DMS114 treated with DMSO at 0.1 percent for 48 hours (cell line): ENCODE results near the gene MYF6.

Experiments
- DNase-seq: peaks from one replicate; lab custom pipeline; 2025; ENCODE audit not compliant: unreplicated experiment; lab: John Stamatoyannopoulos, UW

The MYF6 gene

DNA sequence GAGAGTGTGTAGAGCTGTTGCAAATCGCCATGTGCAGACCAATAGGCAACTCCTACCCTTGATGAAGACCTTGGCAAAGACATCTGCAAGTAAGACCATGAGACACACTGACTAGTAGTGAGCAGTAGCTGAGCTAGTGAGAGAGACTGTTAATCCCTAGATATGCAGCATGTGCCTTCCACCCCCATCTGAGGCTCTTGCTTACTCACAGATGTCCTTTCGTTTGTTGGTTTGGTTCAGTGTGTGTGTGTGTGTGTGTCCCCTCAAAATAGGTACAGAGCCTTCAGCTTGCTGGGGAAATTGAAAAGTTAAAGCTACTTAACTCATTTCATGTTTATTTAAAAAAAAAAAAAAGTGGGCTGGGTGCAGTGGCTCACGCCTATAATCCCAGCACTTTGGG, 46.8 kb downstream of the MYF6 start:
- no peak for DNase-seq

DNA sequence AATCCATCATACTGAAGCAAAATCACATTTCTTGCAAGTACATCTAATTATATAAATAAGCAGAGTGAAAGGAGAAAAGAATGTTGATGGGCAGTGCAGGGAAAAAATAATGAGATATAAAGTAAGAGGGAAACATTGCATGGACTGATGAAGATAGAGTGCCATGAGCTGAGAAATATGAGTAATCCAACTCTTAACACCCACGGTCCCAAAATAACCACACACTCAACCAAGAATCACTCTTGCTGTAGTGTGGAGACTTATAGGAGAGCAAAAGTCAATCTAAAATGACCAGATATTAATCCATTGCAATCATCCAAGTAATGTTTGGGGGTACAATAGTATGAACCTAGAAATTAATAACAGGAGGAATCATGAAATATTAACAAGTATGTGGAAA, 49.4 kb downstream of the MYF6 start:
- DNase-seq = no peak
